Epithelial cell of prostate (primary cell): Measurements from ENCODE around the gene FAM81B.

Source experiments
- DNase-seq: peaks from one replicate; pipeline ENCODE4 v3.0.0-alpha.2; 2011; ENCODE audit warnings: low read depth, low spot score
- H3K27ac ChIP-seq: fragments of 450-650 bp; 2 replicates; pipeline ENCODE4 v1.5.1; 2017; ENCODE audit warnings: mild to moderate bottlenecking

FAM81B gene

DNA sequence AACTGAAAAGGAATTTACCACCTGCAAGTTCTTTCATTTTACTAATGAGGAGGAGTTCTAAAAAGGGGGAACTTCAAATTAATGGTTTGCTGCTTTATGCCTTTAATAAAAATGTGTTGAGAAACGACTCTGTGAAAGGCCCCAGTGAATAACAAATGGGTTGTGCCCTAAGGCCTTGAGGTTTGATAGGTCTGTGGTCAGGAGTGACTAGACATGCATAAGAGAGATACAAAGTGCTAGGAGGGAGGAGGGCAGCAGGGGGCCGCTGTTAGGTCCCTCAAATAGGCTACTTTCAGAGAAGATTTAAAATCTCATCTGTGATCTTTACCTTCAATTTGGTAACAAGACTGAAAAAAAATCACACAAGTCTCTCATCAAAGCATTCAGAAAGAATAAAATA lies 58.3 kb downstream of the FAM81B start:
- DNase-seq = no peak
- H3K27ac ChIP-seq = no peak overlapping the region

DNA sequence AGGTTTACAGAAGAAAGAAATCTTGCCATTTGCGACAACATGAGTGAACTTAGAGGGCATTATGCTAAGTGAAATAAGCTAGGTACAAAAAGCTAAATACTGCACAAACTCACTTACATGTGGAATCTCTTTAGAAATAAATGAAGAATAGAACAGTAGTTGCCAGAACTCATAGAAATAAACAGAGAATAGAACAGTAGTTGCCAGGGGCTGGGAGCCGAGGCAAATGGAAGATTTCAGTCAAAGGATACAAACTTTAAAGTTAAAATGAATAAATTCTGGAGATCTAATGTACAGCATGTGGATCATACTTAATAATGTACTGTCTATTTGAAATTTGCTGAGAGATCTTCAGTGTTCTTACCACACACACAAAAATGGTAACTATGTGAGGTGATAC lies 63.4 kb downstream of the FAM81B start:
- DNase-seq = no peak
- H3K27ac ChIP-seq = no peak overlapping the region

DNA sequence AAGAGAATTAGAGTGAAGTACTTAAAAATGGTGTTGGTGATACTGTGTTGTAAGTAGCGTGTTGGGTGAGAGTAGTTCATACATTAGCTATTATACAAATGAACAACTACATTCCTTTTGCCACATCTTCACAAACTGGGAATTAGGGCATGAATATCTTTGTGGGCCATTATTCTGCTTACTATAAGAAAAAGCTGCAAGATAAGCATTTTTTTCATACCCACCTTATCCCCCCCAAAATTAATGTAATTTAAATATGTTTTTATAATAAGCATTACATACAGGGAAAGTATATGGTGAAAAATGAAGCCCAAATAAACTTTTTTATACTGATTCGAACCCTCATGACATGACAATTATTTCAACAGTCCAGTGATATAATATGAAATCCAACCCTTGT lies 69.5 kb downstream of the FAM81B start:
- no peak for DNase-seq
- no peak overlapping the region for H3K27ac ChIP-seq

DNA sequence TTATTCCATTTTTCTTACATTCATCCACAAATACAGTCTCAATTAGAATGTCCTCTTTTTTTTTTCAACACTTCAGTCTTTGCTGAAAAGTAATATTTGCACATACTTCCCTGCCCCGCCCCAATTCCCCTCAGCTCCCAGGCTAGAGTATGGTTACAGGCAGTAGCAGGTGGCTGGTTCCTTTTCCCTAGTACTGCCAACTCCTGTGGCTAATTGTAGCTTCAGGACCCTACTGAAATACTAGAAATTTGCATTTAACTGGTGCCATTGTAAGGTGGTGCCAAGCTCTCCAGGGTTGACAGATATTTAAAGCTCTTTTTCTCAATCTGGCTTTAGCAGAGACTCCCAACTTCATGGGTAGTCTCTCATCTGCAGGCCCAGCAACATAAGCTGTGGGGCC lies 80.3 kb downstream of the FAM81B start:
- no peak overlapping the region for H3K27ac ChIP-seq
- no peak for DNase-seq

DNA sequence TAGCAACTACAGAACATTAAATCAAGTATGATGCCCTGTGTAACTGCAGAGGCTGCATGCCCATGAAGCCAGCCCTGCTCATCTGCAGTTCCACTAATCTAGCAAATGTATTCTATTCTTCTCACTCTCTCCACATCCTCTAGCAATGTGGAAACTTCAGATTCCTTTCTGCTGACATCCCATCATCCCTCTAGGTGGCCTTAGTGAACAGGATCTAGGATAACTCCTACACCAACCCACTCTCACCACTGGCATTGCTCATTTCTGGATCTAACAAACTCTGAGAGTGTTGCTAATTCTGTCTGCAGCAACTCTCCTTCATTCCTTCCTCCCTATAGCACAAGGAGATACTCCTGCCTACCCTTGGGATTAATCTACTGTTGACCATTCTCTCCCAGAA lies 80.8 kb downstream of the FAM81B start:
- no peak overlapping the region for H3K27ac ChIP-seq
- DNase-seq = no peak

DNA sequence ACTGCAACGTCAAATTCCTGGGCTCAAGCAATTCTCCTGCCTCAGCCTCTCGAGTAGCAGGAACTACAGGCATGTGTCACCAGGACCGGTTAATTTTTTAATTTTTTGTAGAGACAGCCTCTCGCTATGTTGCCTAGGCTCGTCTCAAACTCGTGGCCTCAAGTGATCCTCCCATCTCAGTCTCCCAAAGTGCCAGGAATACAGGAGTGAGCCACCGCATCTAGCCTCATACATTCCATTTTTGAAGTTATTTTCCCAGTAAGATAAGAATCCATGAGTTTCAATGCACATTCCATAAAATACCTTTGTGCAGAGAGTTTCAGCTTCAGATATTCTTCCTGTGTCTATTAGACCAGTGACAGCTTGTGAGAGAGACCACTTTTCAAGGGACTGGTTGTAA lies 93.3 kb downstream of the FAM81B start:
- no peak overlapping the region for H3K27ac ChIP-seq

DNA sequence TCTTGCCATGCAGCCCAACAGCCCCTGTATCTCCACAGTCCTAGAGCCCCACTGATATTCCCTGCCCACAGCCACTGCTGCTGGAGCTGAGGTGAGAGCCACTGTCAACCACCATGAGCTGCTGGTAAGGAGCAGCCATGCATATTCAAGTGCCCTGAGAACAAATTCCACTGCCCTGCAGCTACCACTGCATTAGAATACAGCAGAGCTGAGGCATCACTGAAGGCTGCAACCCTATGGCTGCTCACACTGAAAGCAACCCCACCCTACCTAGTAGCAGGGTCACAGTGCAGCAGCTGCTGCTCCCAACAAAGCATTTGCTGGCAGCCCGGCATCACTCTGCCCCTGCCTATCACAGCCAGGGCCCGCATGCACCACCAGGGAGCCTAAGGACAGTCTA lies 95.0 kb downstream of the FAM81B start:
- no peak overlapping the region for H3K27ac ChIP-seq
- no peak for DNase-seq

More for the DNA sequence above, 93.3 kb downstream of the FAM81B start:
- no peak for DNase-seq

DNA sequence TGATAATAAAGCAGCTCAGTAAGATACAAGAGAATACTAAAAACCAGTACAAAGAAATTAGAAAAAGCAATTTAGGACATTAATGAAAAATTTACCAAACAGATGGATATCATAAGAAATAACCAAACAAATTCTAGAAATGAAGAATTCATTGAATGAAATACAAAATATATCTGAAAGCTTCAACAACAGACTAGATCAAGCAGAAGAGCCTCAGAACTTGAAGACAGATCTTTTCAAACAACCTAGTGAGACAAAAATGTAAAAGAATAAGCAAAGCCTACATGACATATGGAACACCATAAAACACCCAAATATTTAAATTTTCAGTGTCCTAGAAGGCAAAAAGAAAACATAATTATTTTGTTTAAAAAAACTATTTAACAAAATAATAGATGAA lies 96.7 kb downstream of the FAM81B start:
- DNase-seq = no peak

More for the DNA sequence above, 96.7 kb downstream of the FAM81B start:
- no peak overlapping the region for H3K27ac ChIP-seq
